ENCODE results near the gene COQ5. TPM values are rescaled to one million over a fixed set of nuclear protein-coding genes. Genes with fewer than 3 reads are reported as not detected.
A peak's percentile ranks its signal among the peaks of the same experiment; 100 is the strongest.
"Not testable (repeated sequence)": the region's sequence is repeated elsewhere in the genome, so short reads cannot be mapped to it uniquely, and the experiment has no call there.

Gene COQ5
- polyA plus RNA-seq, 3 donors: 65.0 to 75.4 (median 68.3) TPM

GRCh38 chr12:120530418-120530761 lies 1.4 kb upstream of the COQ5 start:
- DNase-seq (ENCODE audit: low read depth in 3 of 3, low spot score in 2 of 3): not testable (repeated sequence)

- DNase-seq (ENCODE audit: low read depth in 3 of 3, low spot score in 2 of 3): peak in 1 of 3 donors; percentile 36
Observed at GRCh38 chr12:120529641-120530417, 871 bp upstream of the COQ5 start.

- DNase-seq (ENCODE audit: low read depth in 3 of 3, low spot score in 2 of 3): no peak
Observed at GRCh38 chr12:120522568-120522967, 6.4 kb downstream of the COQ5 start.

- not testable (repeated sequence) for DNase-seq (ENCODE audit: low read depth in 3 of 3, low spot score in 2 of 3)
Observed at GRCh38 chr12:120519324-120519723, 9.6 kb downstream of the COQ5 start.

GRCh38 chr12:120515496-120515895 lies 13.5 kb downstream of the COQ5 start:
- no peak for DNase-seq (ENCODE audit: low read depth in 3 of 3, low spot score in 2 of 3)

GRCh38 chr12:120514002-120514401 lies 15.0 kb downstream of the COQ5 start:
- DNase-seq (ENCODE audit: low read depth in 3 of 3, low spot score in 2 of 3): no peak

GRCh38 chr12:120508537-120508936 lies 20.4 kb downstream of the COQ5 start:
- no peak for DNase-seq (ENCODE audit: low read depth in 3 of 3, low spot score in 2 of 3)

- DNase-seq (ENCODE audit: low read depth in 3 of 3, low spot score in 2 of 3): no peak
Observed at GRCh38 chr12:120504587-120504986, 24.4 kb downstream of the COQ5 start.

GRCh38 chr12:120500581-120500980 lies 28.4 kb downstream of the COQ5 start:
- no peak for DNase-seq (ENCODE audit: low read depth in 3 of 3, low spot score in 2 of 3)

GRCh38 chr12:120498870-120499515 lies 30.0 kb downstream of the COQ5 start:
- no peak for DNase-seq (ENCODE audit: low read depth in 3 of 3, low spot score in 2 of 3)

- no peak for DNase-seq (ENCODE audit: low read depth in 3 of 3, low spot score in 2 of 3)
Observed at GRCh38 chr12:120497524-120498150, 31.3 kb downstream of the COQ5 start.

GRCh38 chr12:120496413-120497340 lies 32.3 kb downstream of the COQ5 start:
- DNase-seq (ENCODE audit: low read depth in 3 of 3, low spot score in 2 of 3): no peak

GRCh38 chr12:120495731-120496412 lies 33.1 kb downstream of the COQ5 start, which contains the start of gene DYNLL1:
Gene DYNLL1 (plus strand): TSS chr12:120496113. CDS start chr12:120496422, 309 bp downstream.
- DNase-seq (ENCODE audit: low read depth in 3 of 3, low spot score in 2 of 3): peak; percentile 95 to 98 (median 98)

GRCh38 chr12:120495186-120495730 lies 33.7 kb downstream of the COQ5 start:
- no peak for DNase-seq (ENCODE audit: low read depth in 3 of 3, low spot score in 2 of 3)

GRCh38 chr12:120490833-120491512 lies 38.0 kb downstream of the COQ5 start:
- DNase-seq (ENCODE audit: low read depth in 3 of 3, low spot score in 2 of 3): no peak

- DNase-seq (ENCODE audit: low read depth in 3 of 3, low spot score in 2 of 3): no peak
Observed at GRCh38 chr12:120490325-120490724, 38.6 kb downstream of the COQ5 start.

GRCh38 chr12:120489018-120489417 lies 39.9 kb downstream of the COQ5 start:
- no peak for DNase-seq (ENCODE audit: low read depth in 3 of 3, low spot score in 2 of 3)

- DNase-seq (ENCODE audit: low read depth in 3 of 3, low spot score in 2 of 3): no peak
Observed at GRCh38 chr12:120488057-120488640, 40.8 kb downstream of the COQ5 start.

GRCh38 chr12:120487552-120487951 lies 41.4 kb downstream of the COQ5 start:
- DNase-seq (ENCODE audit: low read depth in 3 of 3, low spot score in 2 of 3): not testable (repeated sequence)

All from right renal cortex interstitium (tissue), 3 donors.